Endothelial cell of umbilical vein (primary cell): ENCODE measurements around the gene GNB1.

Source experiments
- CTCF ChIP-seq, 2 donors: IDR thresholded peaks; 1 replicate in 1 of 2; 2 replicates in 1 of 2; pipeline ENCODE4 v1.5.1; 2011; ENCODE audit warnings: low read length in 2 of 2, mild to moderate bottlenecking in 2 of 2, moderate library complexity in 2 of 2, control low read depth in 1 of 2, inconsistent platforms in 1 of 2, low read depth in 1 of 2; ENCODE audit not compliant: insufficient read depth in 1 of 2; ENCODE audit errors: extremely low read depth in 1 of 2
- EZH2 ChIP-seq: IDR thresholded peaks from 2 replicates; pipeline ENCODE4 v1.6.1; 2012; ENCODE audit warnings: borderline replicate concordance, low read depth, mild to moderate bottlenecking, moderate library complexity, low read length, inconsistent platforms; ENCODE audit not compliant: severe bottlenecking
- FOS ChIP-seq: IDR thresholded peaks from 2 replicates; pipeline ENCODE4 v1.6.1; 2011; ENCODE audit warnings: mild to moderate bottlenecking, low read length, moderate library complexity, borderline replicate concordance; ENCODE audit not compliant: insufficient read depth
- GATA2 ChIP-seq: IDR thresholded peaks from 2 replicates; pipeline ENCODE4 v1.7.0; 2011; ENCODE audit warnings: low read depth, mild to moderate bottlenecking, moderate library complexity, mixed read lengths, low read length; ENCODE audit not compliant: insufficient read length, insufficient read depth
- JUN ChIP-seq: IDR thresholded peaks from 2 replicates; pipeline ENCODE4 v1.6.1; 2011; ENCODE audit warnings: borderline replicate concordance, low read depth; ENCODE audit not compliant: insufficient read length, insufficient read depth
- MAX ChIP-seq: IDR thresholded peaks from 2 replicates; pipeline ENCODE4 v1.6.1; 2011; ENCODE audit not compliant: insufficient read depth, insufficient read length
- MYC ChIP-seq: IDR thresholded peaks from one replicate; pipeline ENCODE4 v1.6.1; 2011; ENCODE audit warnings: mild to moderate bottlenecking, low read depth, low read length
- POLR2A ChIP-seq: IDR thresholded peaks from 2 replicates; pipeline ENCODE4 v1.6.1; 2012; ENCODE audit warnings: low read depth, mild to moderate bottlenecking, control low read depth, low read length
- POLR2AphosphoS5 ChIP-seq: IDR thresholded peaks from 2 replicates; pipeline ENCODE4 v1.6.1; 2012; ENCODE audit warnings: low read depth, mild to moderate bottlenecking, control low read depth, low read length, moderate library complexity; ENCODE audit not compliant: insufficient read depth

GRCh38 chr1:1920057-1920607 is 29.2 kb upstream of the GNB1 start:
- TF ChIP-seq CTCF (IDR thresholded peaks at IDR 0.05; ENCODE audit: extremely low read depth in 1 of 2, insufficient read depth in 1 of 2, low read depth in 1 of 2, low read length in 2 of 2) (no peak), FOS (no peak), EZH2 (no peak), POLR2A (no peak), MYC (no peak), POLR2AphosphoS5 (no peak), GATA2 (no peak), MAX (no peak), JUN (no peak)
